VCaP (cell line): ENCODE measurements around the gene ZNF433.

Experiments used
- H3K27ac ChIP-seq: fragments of 450-650 bp; 2 replicates; pipeline ENCODE4 v1.5.1; 2017
- CTCF ChIP-seq: fragments of 450-650 bp; conservative IDR thresholded peaks from 2 replicates; pipeline ENCODE4 v1.5.1; 2017; ENCODE audit warnings: mild to moderate bottlenecking, moderate library complexity

The ZNF433 gene

GRCh38 chr19:11970174-11970573 is 65.3 kb downstream of the ZNF433 start:
- H3K27ac ChIP-seq: no peak overlapping the region
- no peak for TF ChIP-seq CTCF

DNA sequence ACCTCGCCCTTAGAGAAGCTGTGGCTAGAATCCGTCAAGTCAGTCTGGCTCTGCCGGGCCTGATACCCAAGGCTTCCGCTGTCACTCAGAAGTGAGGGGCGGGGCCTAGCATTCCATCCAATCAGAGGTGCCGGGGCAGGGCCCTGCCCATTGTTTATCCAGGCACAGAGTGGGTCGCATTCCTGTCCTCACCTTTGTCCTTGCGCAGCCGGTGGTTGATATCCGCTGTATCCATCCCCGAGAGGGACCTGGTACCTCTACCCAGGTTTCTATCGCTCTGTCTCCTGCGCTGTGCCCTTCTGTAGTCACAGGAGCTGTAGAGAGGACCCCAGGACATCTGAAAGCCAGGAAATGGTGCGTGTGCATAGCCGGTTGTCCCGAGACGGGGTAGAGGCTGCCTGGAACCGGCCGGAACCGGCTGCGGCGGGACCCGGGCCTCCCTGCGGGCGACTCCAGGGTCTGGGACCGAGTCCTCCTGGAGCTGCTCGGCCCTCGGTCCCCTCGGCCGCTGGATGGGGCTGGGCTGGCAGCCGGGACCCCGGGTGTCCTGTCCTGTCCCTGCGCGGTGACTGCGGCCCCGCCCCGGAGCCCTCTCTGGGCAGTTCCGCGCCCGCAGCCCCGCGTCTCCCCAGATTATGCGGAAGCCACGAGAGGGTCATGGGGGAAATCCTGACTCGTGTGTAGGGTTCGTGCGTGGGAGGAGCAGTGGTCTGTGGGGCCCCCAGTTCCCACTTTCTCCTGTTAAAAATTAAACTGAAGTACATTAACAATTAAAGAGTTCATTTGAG is 70.4 kb downstream of the ZNF433 start, which contains the start of gene ZNF763:
TSS of gene ZNF763 (plus strand) at position 183 of the 788 bp plus-strand sequence. CDS start at position 352, 169 bp downstream.
- H3K27ac ChIP-seq: peak within 1 kb of the TSS; percentile 87

More for the DNA sequence above, 70.4 kb downstream of the ZNF433 start, which contains the start of gene ZNF763:
- no peak for TF ChIP-seq CTCF
